CMK (cell line): ENCODE measurements around the gene SYMPK.

ENCODE experiments used
- DNase-seq: peaks from one replicate; pipeline ENCODE4 v3.0.0-alpha.2; 2010; ENCODE audit warnings: low read depth

Gene SYMPK

DNA sequence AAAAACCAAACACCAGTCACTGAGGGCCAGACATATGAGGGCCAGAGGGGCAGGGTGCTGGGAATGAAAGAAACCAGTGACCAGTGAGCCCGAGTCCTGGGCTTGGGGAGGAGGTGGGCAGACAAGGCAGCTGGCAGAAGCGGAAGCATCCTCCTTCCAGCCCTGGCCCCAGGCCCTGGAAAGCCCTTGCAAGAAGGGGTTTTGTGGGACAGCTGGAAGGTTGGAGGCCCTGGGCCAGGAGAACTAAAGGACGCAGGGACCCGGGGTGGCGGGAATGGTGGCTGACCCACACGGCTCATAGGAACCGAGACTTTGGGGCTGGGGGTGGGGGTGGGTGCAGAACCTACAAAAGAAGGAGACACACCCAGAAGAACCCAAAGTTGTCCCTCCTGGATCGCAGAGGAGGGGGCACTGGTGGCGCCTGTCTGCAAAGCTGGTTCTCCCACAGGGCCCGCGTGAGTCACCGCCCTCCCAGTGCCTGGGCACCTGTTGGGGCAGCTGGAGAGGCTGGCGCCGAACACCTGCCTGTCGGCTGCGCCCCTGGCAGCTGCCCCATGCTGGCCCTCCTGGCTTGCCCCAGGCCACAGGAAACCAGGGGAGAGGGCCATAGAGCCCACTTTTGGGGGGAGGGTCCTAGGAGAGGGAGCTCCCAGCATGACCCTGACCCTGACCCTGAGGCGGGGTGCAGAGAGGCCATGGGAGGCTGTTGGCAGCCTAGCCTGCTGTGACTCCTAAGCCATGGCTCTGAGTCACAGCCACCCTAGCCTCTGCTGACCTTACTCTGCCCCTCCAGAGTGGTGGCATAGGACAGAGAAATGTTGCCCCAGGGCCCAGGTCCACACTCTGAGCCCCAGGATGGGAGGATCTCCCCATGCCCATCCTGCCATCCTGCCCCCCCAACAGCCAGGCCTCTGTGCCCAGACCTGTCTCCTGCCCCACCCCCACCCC is 81.5 kb downstream of the SYMPK start:
- no peak for DNase-seq

DNA sequence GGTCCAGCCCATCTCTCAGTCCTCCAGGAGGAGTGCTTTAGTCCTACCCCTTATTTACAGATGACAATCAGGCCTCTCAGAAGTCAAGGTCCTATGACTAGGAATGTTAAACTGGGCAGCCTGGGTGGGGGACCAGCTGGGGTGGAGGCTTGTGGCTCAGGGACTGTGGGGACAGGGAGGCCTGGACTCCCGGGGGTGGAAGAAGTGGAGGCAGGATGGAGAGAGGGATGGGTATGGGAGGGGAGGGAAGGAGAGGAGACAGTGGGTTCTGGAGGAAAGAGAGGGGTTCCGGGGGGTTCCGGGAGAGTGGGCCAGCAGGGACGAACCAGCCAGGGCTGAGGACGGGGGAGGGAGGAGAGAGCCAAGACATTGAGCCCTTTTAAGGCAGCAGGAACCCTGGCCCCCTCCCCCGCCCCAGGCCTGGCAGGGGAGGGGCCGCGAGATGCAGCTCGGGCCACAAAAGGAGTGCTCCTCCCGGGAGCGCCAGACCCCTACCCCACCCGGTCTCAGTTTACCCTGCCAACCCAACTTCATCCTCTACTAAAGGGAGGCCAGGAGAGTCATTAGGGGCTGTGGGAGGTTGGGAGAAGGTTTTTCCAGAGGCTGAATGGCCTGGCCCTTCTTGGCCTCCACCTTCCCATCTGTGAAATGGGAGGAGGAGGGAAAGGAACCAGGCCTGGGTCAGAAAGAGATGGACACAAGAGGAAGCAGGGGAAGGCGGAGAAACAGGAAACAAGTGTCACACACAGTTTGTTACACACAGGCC is 82.3 kb downstream of the SYMPK start:
- no peak for DNase-seq

DNA sequence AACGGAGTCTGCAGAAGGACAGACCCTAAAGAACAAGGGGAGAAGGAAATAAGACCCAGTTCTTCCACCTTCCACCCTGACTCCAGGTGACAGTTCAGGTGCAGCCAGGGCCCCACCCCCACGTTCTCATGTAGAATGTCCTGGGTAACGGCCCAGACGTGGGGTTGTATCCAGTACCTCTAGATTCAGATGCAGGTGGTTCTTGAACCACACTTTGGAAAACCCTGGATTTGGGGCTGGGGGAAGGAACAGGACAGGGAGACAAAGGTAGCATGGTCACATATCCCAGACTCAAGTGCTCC is 82.8 kb downstream of the SYMPK start:
- DNase-seq, result no peak

- DNase-seq, result peak; percentile 68
These were observed 83.5 kb downstream of the SYMPK start for GRCh38 chr19:45779231-45780145.

DNA sequence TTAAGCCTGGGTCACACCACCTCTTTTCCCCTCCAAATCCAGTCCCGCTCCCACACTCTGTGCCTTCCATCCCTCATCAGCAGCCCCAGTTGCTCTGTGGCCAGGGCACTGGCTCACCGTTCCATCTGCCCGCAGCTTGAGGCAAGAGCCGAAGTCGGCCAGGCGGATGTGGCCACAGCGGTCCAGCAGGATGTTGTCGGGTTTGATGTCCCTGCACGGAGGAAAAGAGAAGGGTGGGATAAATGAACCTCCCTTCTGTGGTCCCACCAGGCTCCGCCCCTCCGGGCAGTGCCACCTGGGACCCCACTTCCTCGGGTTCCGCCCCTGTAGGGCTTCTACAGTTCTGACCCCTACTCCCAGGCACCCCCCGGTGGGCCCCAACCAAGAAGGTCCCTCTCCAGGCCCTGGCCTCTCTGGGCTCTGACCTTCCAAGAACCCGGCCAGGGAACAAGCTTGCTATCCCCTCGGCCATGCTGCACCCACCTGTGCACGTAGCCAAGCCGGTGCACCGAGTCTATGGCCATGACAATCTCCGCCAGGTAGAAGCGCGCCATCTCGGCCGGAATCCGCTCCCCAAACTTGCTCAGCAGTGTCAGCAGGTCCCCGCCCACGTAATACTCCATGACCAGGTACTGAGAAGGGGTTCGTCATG is 84.8 kb downstream of the SYMPK start:
- DNase-seq, result no peak

GRCh38 chr19:45777395-45777961 is 85.5 kb downstream of the SYMPK start:
- DNase-seq, result no peak

DNA sequence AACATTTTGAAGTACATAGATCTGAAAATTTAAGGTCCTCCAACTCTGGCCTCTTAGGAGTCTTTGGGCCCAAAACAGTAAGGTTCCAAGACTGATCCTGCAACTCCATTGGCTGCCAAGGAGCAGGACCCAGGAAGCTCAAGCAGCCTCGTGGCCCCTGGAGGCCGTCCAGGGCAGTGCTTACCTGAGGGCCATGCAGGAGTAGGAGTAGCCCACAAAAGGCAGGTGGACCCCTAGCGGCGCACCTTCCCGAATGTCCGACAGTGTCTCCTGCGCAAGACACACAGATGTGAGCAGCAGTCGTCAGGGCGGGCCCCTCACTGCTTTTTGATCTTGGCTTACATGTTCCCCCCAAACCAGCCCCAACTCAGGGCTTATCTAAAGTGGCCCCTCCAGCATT is 88.2 kb downstream of the SYMPK start:
- no peak for DNase-seq

DNA sequence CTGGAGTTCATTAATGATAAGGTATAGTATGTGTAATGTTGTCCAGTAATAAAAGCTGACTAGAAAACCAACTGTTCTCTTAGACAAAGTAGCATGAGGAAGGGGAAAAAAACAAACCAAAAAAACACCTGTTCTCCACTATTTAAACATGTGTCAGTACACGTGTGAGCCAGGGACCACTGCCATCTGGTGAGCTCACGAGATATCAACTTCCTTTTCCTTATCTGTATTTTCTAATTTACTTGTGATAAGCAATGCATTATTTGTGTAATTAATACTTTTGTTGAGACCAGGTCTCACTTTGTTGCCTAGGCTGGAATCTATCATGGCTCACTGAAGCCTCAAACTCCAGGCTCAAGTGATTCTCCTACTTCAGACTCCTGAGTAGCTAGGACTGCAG is 89.6 kb downstream of the SYMPK start:
- no peak for DNase-seq

DNA sequence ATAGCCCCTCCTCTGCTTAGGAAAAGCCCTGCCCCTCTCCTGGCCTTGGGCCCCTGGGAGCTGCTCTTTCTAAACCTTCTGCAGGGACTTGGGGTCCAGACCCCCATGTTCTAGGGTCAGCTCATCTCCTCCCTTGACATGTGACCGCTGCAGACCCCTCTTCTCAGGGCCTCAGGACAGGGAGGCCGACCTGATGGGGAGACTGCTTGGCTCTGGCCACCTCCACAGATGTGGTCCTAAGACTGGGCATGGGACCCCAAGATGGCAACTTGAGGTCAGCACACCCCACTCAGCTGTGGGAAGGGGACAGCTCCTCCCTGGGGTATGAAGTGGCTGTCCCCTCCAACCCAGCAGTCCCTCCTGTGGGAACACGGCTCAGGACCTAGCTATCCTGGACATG is 90.0 kb downstream of the SYMPK start:
- DNase-seq, result no peak

GRCh38 chr19:45772130-45772840 is 90.7 kb downstream of the SYMPK start:
- no peak for DNase-seq

DNA sequence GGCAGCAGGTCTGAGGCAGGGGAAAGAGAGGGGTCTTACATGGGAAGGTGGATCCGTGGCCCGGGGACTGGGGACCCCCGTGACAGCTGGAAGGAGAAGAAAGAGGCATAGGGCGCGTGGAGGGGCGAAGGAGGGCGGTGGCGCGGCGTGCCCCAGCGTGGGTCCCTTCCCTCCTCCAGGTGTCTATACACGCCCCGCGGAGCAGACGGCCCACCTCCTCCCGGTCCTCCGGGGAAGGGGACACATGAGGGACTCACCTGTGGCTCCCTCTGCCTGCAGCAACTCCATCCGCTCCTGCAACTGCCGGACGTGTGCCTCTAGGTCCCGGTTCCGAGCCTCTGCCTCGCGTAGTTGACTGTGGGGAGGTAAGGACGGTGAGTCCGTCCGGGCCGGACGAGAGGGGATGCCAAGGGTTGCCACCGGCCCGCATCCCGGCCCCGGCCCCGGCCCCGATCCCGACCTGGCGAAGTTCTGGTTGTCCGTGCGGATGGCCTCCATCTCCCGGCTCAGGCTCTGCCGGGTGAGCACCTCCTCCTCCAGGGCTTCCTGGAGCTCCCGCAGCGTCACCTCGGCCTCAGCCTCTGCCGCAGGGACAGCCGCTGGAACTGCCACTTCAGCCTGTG is 91.5 kb downstream of the SYMPK start:
- DNase-seq, result no peak

GRCh38 chr19:45770192-45771101 is 92.5 kb downstream of the SYMPK start:
- peak; percentile 94 for DNase-seq

GRCh38 chr19:45769821-45770191 is 93.1 kb downstream of the SYMPK start:
- peak; percentile 9 for DNase-seq

GRCh38 chr19:45768984-45769782 is 93.8 kb downstream of the SYMPK start, which contains the start of gene SIX5:
SIX5 (minus strand) TSS chr19:45769252; CDS start chr19:45768844, 408 bp downstream.
- peak; percentile 95 for DNase-seq

DNA sequence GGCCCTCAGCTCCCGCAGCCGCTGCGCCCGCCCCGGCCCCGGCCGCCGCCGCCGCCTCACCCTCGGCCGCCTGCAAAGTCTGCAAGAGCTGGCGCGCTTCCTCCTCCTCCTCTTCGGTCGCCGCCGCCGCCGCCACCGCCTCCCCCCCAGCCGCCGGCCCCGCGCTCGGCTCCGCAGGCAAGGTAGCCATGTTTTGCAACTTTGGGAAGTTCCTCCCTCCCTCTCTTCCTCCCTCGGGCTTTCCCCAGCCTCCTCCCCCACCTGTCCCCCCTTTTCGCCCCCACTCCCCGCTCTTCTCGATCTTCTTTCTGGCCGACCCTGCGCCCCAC is 94.3 kb downstream of the SYMPK start:
- DNase-seq, result no peak

DNA sequence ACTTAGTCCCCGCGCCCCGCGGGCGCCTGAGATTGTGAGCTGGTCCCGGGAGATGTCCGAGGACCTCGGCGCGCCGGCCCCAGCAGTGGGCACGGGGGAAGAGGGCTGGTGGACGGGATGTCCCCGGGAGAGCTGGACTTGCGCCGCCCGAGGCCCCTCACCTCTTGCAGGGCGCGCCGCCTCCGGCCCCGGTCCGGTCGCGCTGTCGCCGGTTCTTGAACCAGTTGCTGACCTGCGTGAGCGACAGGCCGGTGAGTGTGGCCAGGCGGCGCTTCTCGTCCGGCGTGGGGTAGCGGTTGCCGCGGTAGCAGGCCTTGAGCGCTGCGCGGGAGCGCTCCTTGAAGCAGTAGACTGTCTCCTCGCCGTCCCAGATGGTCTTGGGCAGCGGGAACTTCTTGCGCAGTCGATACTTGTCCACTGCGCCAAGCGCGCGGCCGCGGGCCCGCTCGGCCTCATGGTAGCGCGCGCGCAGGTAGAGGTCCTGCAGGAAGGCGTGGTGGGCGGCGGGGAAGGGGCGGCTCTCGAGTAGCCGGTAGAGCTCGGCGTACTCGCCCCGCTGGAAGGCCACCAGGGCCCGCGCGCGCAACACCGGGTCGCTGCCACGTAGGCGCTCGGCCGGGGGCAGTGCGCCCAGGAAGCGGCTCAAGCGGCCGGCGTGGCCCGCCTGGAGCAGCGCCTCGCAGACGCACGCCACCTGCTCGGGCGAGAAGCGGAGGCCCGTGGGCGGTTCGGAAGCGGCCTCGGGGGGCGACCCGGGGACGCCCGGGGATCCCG is 94.9 kb downstream of the SYMPK start:
- peak; percentile 11 for DNase-seq

GRCh38 chr19:45767410-45767880 is 95.5 kb downstream of the SYMPK start:
- DNase-seq, result no peak
